AG04449 (cell line): ENCODE measurements around the gene TLR5.

Source experiments
- CTCF ChIA-PET: fragments of 350-600 bp; formaldehyde crosslinking; extraction: SDS; loops from one replicate; lab custom pipeline; 2021; ENCODE audit warnings: antibody characterized with exemption; lab: Yijun Ruan, JAX
- POLR2A ChIA-PET: fragments of 400-600, 350-600 bp; formaldehyde crosslinking; extraction: SDS; loops from one replicate; lab custom pipeline; 2020; ENCODE audit warnings: antibody characterized with exemption, inconsistent platforms; lab: Yijun Ruan, JAX
- DNase-seq: peaks from one replicate; pipeline ENCODE4 v3.0.0-alpha.2; 2010; ENCODE audit warnings: low read depth, low spot score
- H3K4me3 ChIP-seq: 2 replicates; pipeline ENCODE4 v1.5.1; 2011; ENCODE audit warnings: low read depth, mild to moderate bottlenecking, control low read depth, low read length
- TF ChIP-seq, protein P1 (sequence below): IDR thresholded peaks from one replicate; pipeline ENCODE4 v1.5.1; 2011; ENCODE audit warnings: mild to moderate bottlenecking, moderate library complexity, low read length, control low read depth, inconsistent platforms; ENCODE audit not compliant: insufficient read depth; ENCODE audit errors: missing control alignments

TLR5 gene

DNA sequence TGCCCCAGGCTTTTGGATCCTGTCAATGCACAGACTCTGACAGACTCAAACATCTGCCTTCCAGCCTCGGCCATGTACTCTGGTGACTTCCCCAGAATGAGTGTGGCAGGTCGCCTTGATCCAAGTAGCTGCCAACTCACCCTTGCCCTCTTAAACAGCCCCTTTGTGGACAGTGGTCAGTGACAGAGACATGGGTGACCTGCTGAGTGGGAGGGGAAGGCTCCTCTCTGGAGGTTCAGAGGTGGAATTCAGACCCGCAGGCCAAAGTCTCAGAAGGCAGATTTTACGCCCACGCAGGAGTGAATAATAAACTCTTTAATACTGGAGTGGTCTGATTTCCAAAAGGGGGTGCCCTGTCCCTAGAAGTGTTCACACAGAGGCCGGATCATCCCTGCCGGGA lies 63.5 kb downstream of the TLR5 start:
- no peak overlapping the region for H3K4me3 ChIP-seq
- TF ChIP-seq, protein P1, sequence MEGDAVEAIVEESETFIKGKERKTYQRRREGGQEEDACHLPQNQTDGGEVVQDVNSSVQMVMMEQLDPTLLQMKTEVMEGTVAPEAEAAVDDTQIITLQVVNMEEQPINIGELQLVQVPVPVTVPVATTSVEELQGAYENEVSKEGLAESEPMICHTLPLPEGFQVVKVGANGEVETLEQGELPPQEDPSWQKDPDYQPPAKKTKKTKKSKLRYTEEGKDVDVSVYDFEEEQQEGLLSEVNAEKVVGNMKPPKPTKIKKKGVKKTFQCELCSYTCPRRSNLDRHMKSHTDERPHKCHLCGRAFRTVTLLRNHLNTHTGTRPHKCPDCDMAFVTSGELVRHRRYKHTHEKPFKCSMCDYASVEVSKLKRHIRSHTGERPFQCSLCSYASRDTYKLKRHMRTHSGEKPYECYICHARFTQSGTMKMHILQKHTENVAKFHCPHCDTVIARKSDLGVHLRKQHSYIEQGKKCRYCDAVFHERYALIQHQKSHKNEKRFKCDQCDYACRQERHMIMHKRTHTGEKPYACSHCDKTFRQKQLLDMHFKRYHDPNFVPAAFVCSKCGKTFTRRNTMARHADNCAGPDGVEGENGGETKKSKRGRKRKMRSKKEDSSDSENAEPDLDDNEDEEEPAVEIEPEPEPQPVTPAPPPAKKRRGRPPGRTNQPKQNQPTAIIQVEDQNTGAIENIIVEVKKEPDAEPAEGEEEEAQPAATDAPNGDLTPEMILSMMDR, result no peak
- ChIA-PET POLR2A (no interaction called here), CTCF (interaction anchor here (1.8 to 4.6 kb wide), 3 partner anchors 8 to 44 kb away, joined by 4 to 28 read pairs (median 6); no protein-coding TSS in a partner anchor)
- DNase-seq, result no peak

DNA sequence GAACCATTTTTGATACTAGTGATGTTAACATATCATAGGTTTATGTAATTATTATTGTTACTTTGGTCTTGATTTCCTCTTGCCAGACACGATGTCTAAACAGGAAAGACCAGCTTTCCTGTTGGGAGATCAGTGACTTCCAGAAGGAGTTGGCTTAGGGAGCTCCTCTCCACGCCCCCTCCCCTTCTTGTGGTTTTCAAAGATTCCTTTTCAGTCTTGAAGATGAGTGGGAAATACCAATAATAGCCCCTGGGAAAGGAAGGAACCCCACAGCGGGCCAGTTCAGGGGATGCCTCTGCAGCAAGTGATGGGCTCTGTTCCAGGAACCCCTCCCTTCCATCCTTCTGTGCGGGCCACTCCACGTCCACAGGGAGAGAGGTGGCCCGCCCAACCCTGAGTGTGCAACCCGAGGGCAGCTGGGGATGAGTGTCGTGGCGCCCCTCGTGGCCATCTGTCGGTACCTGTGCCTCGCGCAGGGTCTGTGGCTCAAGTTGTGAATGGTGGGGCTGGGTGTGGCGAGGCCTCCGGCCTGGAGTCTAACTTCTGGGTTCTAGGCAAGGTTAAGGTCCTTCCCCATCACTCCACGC lies 65.7 kb downstream of the TLR5 start:
- DNase-seq, result no peak
- H3K4me3 ChIP-seq, result no peak overlapping the region
- ChIA-PET POLR2A (no interaction called here), CTCF (interaction anchor here (1.4 to 1.5 kb wide), 2 partner anchors 13 to 287 kb away, joined by 3 to 4 read pairs; no protein-coding TSS in a partner anchor)
- TF ChIP-seq, protein P1, result no peak

DNA sequence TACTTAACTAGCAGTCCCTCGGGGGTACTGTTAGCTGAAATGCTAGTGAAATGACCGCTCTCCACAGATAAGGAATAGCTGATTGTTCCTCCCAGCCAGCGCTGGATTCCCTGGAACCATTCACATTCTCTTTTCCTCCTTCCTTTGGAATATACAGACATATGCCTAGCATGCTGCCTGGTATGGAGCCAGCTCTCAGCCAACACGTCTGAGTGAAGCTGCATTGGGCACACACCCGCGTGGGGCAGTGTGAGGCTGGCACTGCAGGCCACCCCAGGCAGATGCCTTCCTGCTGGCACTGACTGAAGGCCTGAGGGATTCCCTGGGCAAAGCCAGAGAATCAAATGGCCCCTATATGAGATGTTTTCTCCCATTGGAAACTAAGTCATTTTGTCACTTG lies 66.7 kb downstream of the TLR5 start:
- TF ChIP-seq, protein P1, result no peak
- no peak overlapping the region for H3K4me3 ChIP-seq
- CTCF ChIA-PET, result no interaction called here
- POLR2A ChIA-PET, result no interaction called here
- DNase-seq, result no peak

DNA sequence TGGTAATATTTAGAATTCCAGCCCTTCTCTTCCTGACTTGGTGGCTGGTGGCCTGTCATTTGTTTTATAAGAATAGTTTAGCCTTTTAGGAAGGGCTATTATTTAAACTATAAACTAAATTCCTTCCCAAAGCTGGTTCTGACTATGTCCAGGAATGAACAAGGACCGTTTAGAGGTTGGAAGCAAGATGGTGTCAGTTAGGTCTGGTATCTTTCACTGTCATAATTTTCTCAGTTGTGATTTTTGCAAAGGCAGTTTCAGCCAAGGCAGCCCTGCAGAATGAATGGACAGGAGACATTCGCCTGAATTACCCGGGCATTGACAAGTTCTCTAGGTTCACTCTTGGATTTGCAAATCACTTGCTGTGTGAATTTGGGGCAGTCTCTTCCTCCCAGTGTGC lies 67.2 kb downstream of the TLR5 start:
- CTCF ChIA-PET, result interaction anchor here (1.2 kb wide), 1 partner anchor 14 kb away, joined by 3 read pairs; no protein-coding TSS in a partner anchor
- TF ChIP-seq, protein P1, result no peak
- no peak for DNase-seq

DNA sequence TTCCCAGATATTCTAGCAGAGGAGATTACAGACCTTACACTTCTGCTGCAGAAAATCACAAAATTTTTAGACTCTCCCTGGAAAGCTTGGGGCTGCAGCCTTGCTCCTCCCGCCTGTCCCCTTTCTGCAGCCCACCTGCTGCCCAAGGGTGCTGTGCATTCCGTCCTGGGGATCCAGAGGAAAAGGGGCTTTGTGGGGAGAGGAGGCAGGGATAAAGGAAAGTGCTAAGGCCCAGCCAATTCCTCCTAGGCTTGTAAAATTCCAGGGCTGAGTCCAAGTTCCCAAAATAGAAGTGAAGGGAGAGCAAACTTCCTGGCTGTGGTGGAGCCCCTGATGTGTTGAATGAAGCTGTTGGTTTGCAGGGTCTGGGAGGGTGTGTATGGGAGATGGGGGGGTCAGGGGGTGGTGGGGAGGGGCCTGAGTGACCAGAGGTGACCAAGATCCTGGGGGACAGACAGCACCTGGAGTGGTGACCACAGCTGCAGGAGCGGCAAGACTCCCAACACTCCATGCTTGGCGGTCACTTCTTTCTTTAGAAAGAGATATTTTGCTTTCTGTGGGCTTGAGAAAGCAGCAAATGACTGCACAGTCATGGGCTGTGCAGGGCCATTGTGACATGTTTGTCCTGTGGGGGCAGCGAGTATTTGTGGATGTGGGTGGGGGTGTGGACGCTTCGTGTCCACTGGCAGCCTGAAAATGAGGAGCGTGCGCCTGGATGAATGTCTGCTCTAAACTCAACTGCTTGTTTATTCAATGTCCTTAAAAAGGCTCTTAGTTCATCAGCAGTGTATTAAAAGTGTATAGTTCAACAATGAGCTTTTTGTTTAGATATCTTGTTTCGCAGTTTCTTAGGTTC lies 68.4 kb downstream of the TLR5 start:
- CTCF ChIA-PET, result interaction anchor here (1.0 to 1.2 kb wide), 2 partner anchors 15 to 281 kb away, joined by 3 read pairs; no protein-coding TSS in a partner anchor

More for the DNA sequence above, 67.2 kb downstream of the TLR5 start:
- no peak overlapping the region for H3K4me3 ChIP-seq
- POLR2A ChIA-PET, result no interaction called here

More for the DNA sequence above, 68.4 kb downstream of the TLR5 start:
- TF ChIP-seq, protein P1, result no peak
- DNase-seq, result no peak
- H3K4me3 ChIP-seq, result no peak overlapping the region
- POLR2A ChIA-PET, result no interaction called here
